LHCN-M2 (cell line): ENCODE data around the gene KLHL35. TPM values are rescaled to one million over a fixed set of nuclear protein-coding genes. Genes with fewer than 3 reads are reported as not detected.

ENCODE experiments used
- DNase-seq: peaks from one replicate; pipeline ENCODE4 v3.0.0-alpha.2; 2012; ENCODE audit warnings: low read depth
- total RNA-seq: library from RNA; depleted of rRNA; stranded (reverse); fragments of >200 nt; gene quantifications from 2 replicates; pipeline ENCODE4 v1.2.3, GENCODE V29; 2014

The KLHL35 gene
- total RNA-seq, 1 experiment from 2014 or later = 5.7 TPM

- DNase-seq = no peak
Measured at GRCh38 chr11:75469785-75470405, 36.9 kb upstream of the KLHL35 start.

- DNase-seq = no peak
Measured at GRCh38 chr11:75468534-75469340, 35.7 kb upstream of the KLHL35 start.

- DNase-seq = no peak
Measured at GRCh38 chr11:75467881-75468280, 34.9 kb upstream of the KLHL35 start.

GRCh38 chr11:75467311-75467710, 34.3 kb upstream of the KLHL35 start:
- DNase-seq = no peak

- DNase-seq = no peak
Measured at GRCh38 chr11:75465701-75466531, 32.9 kb upstream of the KLHL35 start.

- DNase-seq = no peak
Measured at GRCh38 chr11:75463106-75463774, 30.2 kb upstream of the KLHL35 start.

GRCh38 chr11:75462117-75462653, 29.2 kb upstream of the KLHL35 start:
- DNase-seq = no peak

- DNase-seq = no peak
Measured at GRCh38 chr11:75461151-75461550, 28.1 kb upstream of the KLHL35 start.

- no peak for DNase-seq
Measured at GRCh38 chr11:75456596-75457183, 23.7 kb upstream of the KLHL35 start.

GRCh38 chr11:75454987-75455386, 22.0 kb upstream of the KLHL35 start:
- DNase-seq = no peak

GRCh38 chr11:75453916-75454655, 21.1 kb upstream of the KLHL35 start:
- peak; percentile 59 for DNase-seq

- DNase-seq = no peak
Measured at GRCh38 chr11:75450826-75451821, 18.1 kb upstream of the KLHL35 start.

GRCh38 chr11:75450236-75450635, 17.2 kb upstream of the KLHL35 start:
- DNase-seq = no peak

- no peak for DNase-seq
Measured at GRCh38 chr11:75449776-75450175, 16.8 kb upstream of the KLHL35 start.

GRCh38 chr11:75449271-75449670, 16.3 kb upstream of the KLHL35 start:
- DNase-seq = no peak

- no peak for DNase-seq
Measured at GRCh38 chr11:75447415-75447814, 14.4 kb upstream of the KLHL35 start.

- DNase-seq = peak; percentile 34
Measured at GRCh38 chr11:75445315-75445953, 12.4 kb upstream of the KLHL35 start.

GRCh38 chr11:75443043-75443442, 10.0 kb upstream of the KLHL35 start:
- DNase-seq = no peak
